Left lung (tissue), 10 donors: ENCODE data around the gene DAB1. TPM values are rescaled to one million over a fixed set of nuclear protein-coding genes. Genes with fewer than 3 reads are reported as not detected.
A peak's percentile ranks its signal among the peaks of the same experiment; 100 is the strongest.
"Not testable (repeated sequence)": the region's sequence is repeated elsewhere in the genome, so short reads cannot be mapped to it uniquely, and the experiment has no call there.

Source experiments
- ATAC-seq: fragments of 200-7000 bp; cut with Tn5 transposase; one replicate; pipeline ENCODE4 v1.9.1; 2020; ENCODE audit warnings: moderate library complexity
- DNase-seq, 4 donors: peaks; one replicate each; pipeline ENCODE4 v3.0.0-alpha.2; 2013 to 2020
- H3K27ac ChIP-seq, 2 donors: fragments of 200-600 bp; sonication (generic) in 1 of 2; one replicate each; pipeline versions ENCODE4 v1.5.0 to v1.8.0; 2020 to 2021
- H3K27me3 ChIP-seq, 2 donors: fragments of 200-600 bp; sonication (generic) in 1 of 2; one replicate each; pipeline versions ENCODE4 v1.5.0 to v1.8.0; 2020 to 2021
- H3K36me3 ChIP-seq, 2 donors: fragments of 200-600 bp; sonication (generic) in 1 of 2; one replicate each; pipeline versions ENCODE4 v1.5.0 to v1.8.0; 2020 to 2021
- H3K4me1 ChIP-seq, 2 donors: fragments of 200-600 bp; one replicate each; pipeline ENCODE4 v1.8.0; 2021
- H3K4me3 ChIP-seq, 2 donors: fragments of 200-600 bp; sonication (generic) in 1 of 2; one replicate each; pipeline versions ENCODE4 v1.5.0 to v1.8.0; 2020 to 2021; ENCODE audit warnings: mild to moderate bottlenecking in 1 of 2
- H3K9me3 ChIP-seq, 2 donors: fragments of 200-600 bp; sonication (generic) in 1 of 2; one replicate each; pipeline versions ENCODE4 v1.5.0 to v1.8.0; 2020 to 2021
- intact Hi-C, 2 donors: fragments of 100-400 bp; cut with DNase I; formaldehyde crosslinking; loops; one replicate each; pipeline versions ENCODE4 v1.11.2 to v1.14.2; 2022
- polyA plus RNA-seq, 6 donors: library from polyadenylated mRNA; unstranded; fragments of 120-200 nt; gene quantifications; one replicate each; pipeline ENCODE4 v1.2.1, GENCODE V29; 2013; ENCODE audit not compliant: insufficient read length in 6 of 6
- total RNA-seq, 2 donors: library from RNA; stranded (reverse); fragmentation: NEBNext Ultra II Directional; extraction: Animal tissue kit (Norgen Biotek cat#: 25700); gene quantifications; one replicate each; pipeline ENCODE4 v1.2.1, GENCODE V29; 2021
- TF ChIP-seq, protein P1 (sequence below), 2 donors: fragments of 200-600 bp; sonication (generic) in 1 of 2; IDR thresholded peaks; one replicate each; pipeline versions ENCODE4 v1.5.0 to v1.8.0; 2021; ENCODE audit warnings: antibody characterized with exemption in 2 of 2
- donor health status: DM: no; HTN: yes; CAD: no.
- donor health status: DM: no; HTN: no; CAD: no.

DAB1 gene
- total and polyA plus RNA-seq, 8 donors = 0.17 to 1.7 (median 1.1) TPM

DNA sequence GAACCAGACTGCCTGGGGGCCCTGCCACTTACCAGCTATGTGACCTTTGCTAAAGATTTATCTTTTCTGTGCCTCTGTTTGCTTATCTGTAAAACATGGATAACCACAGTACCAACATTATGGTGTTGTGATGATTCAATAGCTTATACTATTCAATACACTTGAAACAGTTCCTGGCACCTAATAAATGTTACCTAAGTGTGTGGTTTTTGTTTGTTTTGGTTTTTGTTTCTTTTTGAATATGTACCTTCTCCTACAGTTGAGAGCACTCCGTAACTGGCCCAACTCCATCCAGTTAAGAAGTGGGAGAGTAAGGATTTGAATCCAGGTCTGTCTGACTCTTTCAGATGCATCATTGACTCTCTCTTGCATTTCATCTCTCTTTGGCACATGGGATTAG lies 332.2 kb downstream of the DAB1 start:
- intact Hi-C loops = no loop called here
- ATAC-seq = no peak
- no peaks in the 10 kb centered on the region for H3K27me3 ChIP-seq
- H3K27ac ChIP-seq = no peak overlapping the region
- H3K4me3 ChIP-seq = no peak overlapping the region
- TF ChIP-seq, protein P1, sequence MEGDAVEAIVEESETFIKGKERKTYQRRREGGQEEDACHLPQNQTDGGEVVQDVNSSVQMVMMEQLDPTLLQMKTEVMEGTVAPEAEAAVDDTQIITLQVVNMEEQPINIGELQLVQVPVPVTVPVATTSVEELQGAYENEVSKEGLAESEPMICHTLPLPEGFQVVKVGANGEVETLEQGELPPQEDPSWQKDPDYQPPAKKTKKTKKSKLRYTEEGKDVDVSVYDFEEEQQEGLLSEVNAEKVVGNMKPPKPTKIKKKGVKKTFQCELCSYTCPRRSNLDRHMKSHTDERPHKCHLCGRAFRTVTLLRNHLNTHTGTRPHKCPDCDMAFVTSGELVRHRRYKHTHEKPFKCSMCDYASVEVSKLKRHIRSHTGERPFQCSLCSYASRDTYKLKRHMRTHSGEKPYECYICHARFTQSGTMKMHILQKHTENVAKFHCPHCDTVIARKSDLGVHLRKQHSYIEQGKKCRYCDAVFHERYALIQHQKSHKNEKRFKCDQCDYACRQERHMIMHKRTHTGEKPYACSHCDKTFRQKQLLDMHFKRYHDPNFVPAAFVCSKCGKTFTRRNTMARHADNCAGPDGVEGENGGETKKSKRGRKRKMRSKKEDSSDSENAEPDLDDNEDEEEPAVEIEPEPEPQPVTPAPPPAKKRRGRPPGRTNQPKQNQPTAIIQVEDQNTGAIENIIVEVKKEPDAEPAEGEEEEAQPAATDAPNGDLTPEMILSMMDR (IDR thresholded peaks at IDR 0.05) = no peak
- no peaks in the 10 kb centered on the region for H3K36me3 ChIP-seq
- H3K4me1 ChIP-seq = no peaks in the 10 kb centered on the region
- no peak for DNase-seq
- H3K9me3 ChIP-seq = no peaks in the 10 kb centered on the region

DNA sequence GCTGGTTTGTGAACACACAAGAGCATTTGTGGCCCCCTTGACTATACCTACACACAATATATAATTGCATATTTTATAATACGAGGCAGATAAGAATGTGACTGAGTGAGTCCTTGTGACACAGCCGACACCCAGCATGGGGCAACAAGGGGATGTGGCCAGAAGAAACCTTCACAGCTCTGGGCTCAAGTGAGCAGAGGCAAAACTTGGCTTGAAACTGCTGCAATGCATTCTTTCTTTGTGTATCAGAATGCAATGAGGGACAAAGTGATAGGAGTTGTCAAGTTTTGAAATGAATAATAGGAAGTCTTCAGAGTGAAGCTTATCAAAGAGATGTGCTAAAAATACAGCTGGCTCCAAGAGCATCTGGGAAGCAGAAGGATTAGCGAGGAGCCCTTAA lies 334.0 kb downstream of the DAB1 start:
- Histone ChIP-seq H3K9me3 (no peaks in the 10 kb centered on the region), H3K36me3 (no peaks in the 10 kb centered on the region), H3K27ac (no peak overlapping the region), H3K4me3 (no peak overlapping the region), H3K4me1 (no peaks in the 10 kb centered on the region), H3K27me3 (no peaks in the 10 kb centered on the region)
- DNase-seq = no peak
- intact Hi-C loops = no loop called here
- ATAC-seq = no peak
- TF ChIP-seq, protein P1 (IDR thresholded peaks at IDR 0.05) = no peak

DNA sequence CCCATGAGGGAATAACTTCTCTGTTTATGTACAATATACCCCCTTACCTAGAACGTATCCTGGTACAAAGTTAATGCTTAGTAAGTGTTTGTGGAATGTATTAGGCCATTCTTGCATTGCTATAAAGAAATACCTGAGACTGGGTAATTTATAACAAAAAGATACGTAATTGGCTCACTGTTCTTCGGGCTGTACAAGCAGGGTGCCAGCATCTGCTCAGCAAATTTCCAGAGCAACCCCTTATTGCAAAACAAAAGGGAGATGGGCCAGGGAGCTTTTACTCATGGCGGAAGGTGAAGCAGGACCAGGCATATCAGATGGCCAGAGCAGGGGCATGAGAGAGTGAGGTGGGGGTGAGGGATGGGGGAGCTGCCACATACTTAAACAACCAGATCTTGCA lies 334.6 kb downstream of the DAB1 start:
- H3K9me3 ChIP-seq = no peaks in the 10 kb centered on the region
- ATAC-seq (no peak), DNase-seq (no peak)
- no peaks in the 10 kb centered on the region for H3K36me3 ChIP-seq
- H3K4me1 ChIP-seq = no peaks in the 10 kb centered on the region
- H3K4me3 ChIP-seq = no peak overlapping the region
- intact Hi-C loops = no loop called here
- TF ChIP-seq, protein P1 (IDR thresholded peaks at IDR 0.05) = no peak
- H3K27ac ChIP-seq = no peak overlapping the region
- H3K27me3 ChIP-seq = no peaks in the 10 kb centered on the region

DNA sequence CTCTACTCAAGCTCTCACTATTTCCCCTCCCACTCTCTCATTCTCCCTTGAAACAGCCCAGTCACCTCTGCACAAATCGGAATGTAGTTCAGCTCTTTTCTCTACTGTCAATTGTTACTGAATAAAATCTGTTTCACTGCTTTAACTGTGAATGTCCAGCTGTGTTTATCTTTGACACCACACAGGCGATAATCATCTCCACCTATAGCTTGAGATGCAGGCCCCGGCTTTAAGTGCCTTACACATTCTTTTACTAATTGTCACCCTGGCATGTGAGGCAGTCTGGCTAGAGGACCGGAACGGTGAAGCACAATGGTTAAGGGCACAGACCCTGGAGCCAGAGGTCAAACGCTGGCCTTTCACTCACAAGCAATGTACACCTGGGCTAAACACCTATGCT lies 335.2 kb downstream of the DAB1 start:
- Histone ChIP-seq H3K9me3 (no peaks in the 10 kb centered on the region), H3K27ac (no peak overlapping the region), H3K36me3 (no peaks in the 10 kb centered on the region), H3K4me1 (no peaks in the 10 kb centered on the region), H3K27me3 (no peaks in the 10 kb centered on the region), H3K4me3 (no peak overlapping the region)
- TF ChIP-seq, protein P1 (IDR thresholded peaks at IDR 0.05) = no peak
- intact Hi-C loops = no loop called here
- no peak for DNase-seq
- peak; percentile 35 for ATAC-seq

DNA sequence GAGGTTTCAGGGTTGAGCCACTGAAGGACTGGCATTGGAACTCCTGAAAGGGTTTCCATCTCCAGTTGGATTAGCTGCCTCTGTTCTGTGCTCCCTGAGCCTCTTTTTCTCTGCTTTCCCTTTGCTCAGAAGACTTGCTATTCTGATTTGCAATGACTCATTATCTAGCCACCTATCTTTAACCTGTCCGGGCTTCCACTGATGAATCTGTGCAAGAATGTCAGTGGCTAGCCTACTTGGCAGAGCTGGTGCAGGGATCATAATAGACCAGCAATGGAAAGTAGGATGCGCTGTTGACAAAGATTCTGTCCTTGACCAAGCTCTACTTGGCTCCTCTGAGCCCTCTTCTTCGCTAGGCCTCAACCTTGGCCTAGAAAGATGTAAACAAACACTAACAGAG lies 336.2 kb downstream of the DAB1 start:
- H3K4me1 ChIP-seq, ATAC-seq, H3K27me3 ChIP-seq, DNase-seq, H3K36me3 ChIP-seq, H3K4me3 ChIP-seq, intact Hi-C loops, H3K9me3 ChIP-seq, H3K27ac ChIP-seq: not testable (repeated sequence)

DNA sequence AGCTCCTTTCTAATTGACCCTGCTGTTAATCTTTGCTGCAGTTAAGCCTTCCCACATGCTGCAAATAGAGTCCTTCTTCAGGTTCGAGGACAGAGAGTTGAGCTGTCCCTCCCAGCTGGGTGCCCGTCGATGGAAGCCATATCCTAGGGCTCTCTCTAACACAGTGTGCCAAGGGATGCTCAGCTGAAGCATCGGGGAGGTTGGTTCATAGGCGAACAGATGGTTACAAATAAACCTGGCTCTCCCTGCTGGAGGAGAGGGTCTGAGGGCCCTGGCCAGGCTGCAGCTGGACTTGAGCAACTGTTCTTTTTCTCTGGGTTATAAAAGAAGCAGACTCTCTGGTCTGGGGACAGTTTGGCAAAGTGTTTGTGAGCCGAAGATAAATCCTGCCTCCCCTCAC lies 337.7 kb downstream of the DAB1 start:
- intact Hi-C loops = no loop called here

More for the DNA sequence above, 337.7 kb downstream of the DAB1 start:
- TF ChIP-seq, protein P1 (IDR thresholded peaks at IDR 0.05) = no peak
- Histone ChIP-seq H3K4me1 (no peaks in the 10 kb centered on the region), H3K36me3 (no peaks in the 10 kb centered on the region), H3K27ac (no peak overlapping the region), H3K9me3 (no peaks in the 10 kb centered on the region), H3K27me3 (no peaks in the 10 kb centered on the region), H3K4me3 (no peak overlapping the region)
- DNase-seq = no peak
- ATAC-seq = no peak
